ENCODE results near the gene PSAP. TPM values are rescaled to one million over a fixed set of nuclear protein-coding genes. Genes with fewer than 3 reads are reported as not detected.

The PSAP gene
- total RNA-seq, 1 donor from 2014 or later = 117 TPM

- Mint-ChIP-seq H3K27me3 (ENCODE audit: insufficient read depth) (no peaks in the 10 kb centered on the region), H3K4me3 (no peak overlapping the region), H3K4me1 (ENCODE audit: low read depth) (no peaks in the 10 kb centered on the region), H3K27ac (no peak overlapping the region), H3K9me3 (no peaks in the 10 kb centered on the region), H3K36me3 (ENCODE audit: low read depth) (peaks cover 11% of the 10 kb centered on the region)
- no peak for DNase-seq (ENCODE audit: low spot score)
- intact Hi-C loops (cut with micrococcal nuclease) = loop anchor here (1.0 to 5.0 kb wide), 6 partner anchors 87 to 499 kb away; partner anchors contain the start of gene SLC29A3
Measured at GRCh38 chr10:71812913-71813590, 38.0 kb downstream of the PSAP start.

GRCh38 chr10:71812016-71812912 is 38.8 kb downstream of the PSAP start:
- intact Hi-C loops (cut with micrococcal nuclease) = loop anchor here (1.0 to 5.0 kb wide), 6 partner anchors 86 to 498 kb away; partner anchors contain the start of gene SLC29A3
- Mint-ChIP-seq H3K27ac (no peak overlapping the region), H3K9me3 (no peaks in the 10 kb centered on the region), H3K27me3 (ENCODE audit: insufficient read depth) (no peaks in the 10 kb centered on the region), H3K4me1 (ENCODE audit: low read depth) (no peaks in the 10 kb centered on the region), H3K4me3 (no peak overlapping the region), H3K36me3 (ENCODE audit: low read depth) (peaks cover 8% of the 10 kb centered on the region)
- peak; percentile 54 for DNase-seq (ENCODE audit: low spot score)

GRCh38 chr10:71811351-71811750 is 39.7 kb downstream of the PSAP start:
- Mint-ChIP-seq H3K27me3 (ENCODE audit: insufficient read depth) (no peaks in the 10 kb centered on the region), H3K4me1 (ENCODE audit: low read depth) (no peaks in the 10 kb centered on the region), H3K27ac (no peak overlapping the region), H3K9me3 (no peaks in the 10 kb centered on the region), H3K36me3 (ENCODE audit: low read depth) (peaks cover under 1% of the 10 kb centered on the region), H3K4me3 (no peak overlapping the region)
- intact Hi-C loops (cut with micrococcal nuclease) = loop anchor here (5.0 kb wide), 1 partner anchor 324 kb away; no protein-coding TSS in a partner anchor
- DNase-seq (ENCODE audit: low spot score) = no peak

GRCh38 chr10:71810048-71810750 is 40.9 kb downstream of the PSAP start:
- Mint-ChIP-seq H3K27me3 (ENCODE audit: insufficient read depth) (no peaks in the 10 kb centered on the region), H3K4me3 (no peak overlapping the region), H3K9me3 (no peaks in the 10 kb centered on the region), H3K36me3 (ENCODE audit: low read depth) (no peaks in the 10 kb centered on the region), H3K4me1 (ENCODE audit: low read depth) (peaks cover 4% of the 10 kb centered on the region), H3K27ac (no peak overlapping the region)
- intact Hi-C loops (cut with micrococcal nuclease) = loop anchor here (5.0 kb wide), 1 partner anchor 323 kb away; no protein-coding TSS in a partner anchor
- DNase-seq (ENCODE audit: low spot score) = no peak

GRCh38 chr10:71809628-71810027 is 41.4 kb downstream of the PSAP start:
- H3K4me3 Mint-ChIP-seq = no peak overlapping the region
- no peaks in the 10 kb centered on the region for H3K9me3 Mint-ChIP-seq
- DNase-seq (ENCODE audit: low spot score) = no peak
- no peaks in the 10 kb centered on the region for H3K36me3 Mint-ChIP-seq (ENCODE audit: low read depth)
- intact Hi-C loops (cut with micrococcal nuclease) = loop anchor here (5.0 kb wide), 1 partner anchor 322 kb away; no protein-coding TSS in a partner anchor
- H3K27ac Mint-ChIP-seq = no peak overlapping the region
- no peaks in the 10 kb centered on the region for H3K27me3 Mint-ChIP-seq (ENCODE audit: insufficient read depth)
- peaks cover 4% of the 10 kb centered on the region for H3K4me1 Mint-ChIP-seq (ENCODE audit: low read depth)

GRCh38 chr10:71807557-71808510 is 43.2 kb downstream of the PSAP start:
- Mint-ChIP-seq H3K9me3 (no peaks in the 10 kb centered on the region), H3K4me1 (ENCODE audit: low read depth) (peaks cover 4% of the 10 kb centered on the region), H3K27ac (no peak overlapping the region), H3K27me3 (ENCODE audit: insufficient read depth) (peaks cover 2% of the 10 kb centered on the region), H3K4me3 (no peak overlapping the region), H3K36me3 (ENCODE audit: low read depth) (no peaks in the 10 kb centered on the region)
- DNase-seq (ENCODE audit: low spot score) = no peak
- intact Hi-C loops (cut with micrococcal nuclease) = no loop called here

- intact Hi-C loops (cut with micrococcal nuclease) = no loop called here
- no peak overlapping the region for H3K27ac Mint-ChIP-seq
- H3K4me3 Mint-ChIP-seq = no peak overlapping the region
- H3K9me3 Mint-ChIP-seq = no peaks in the 10 kb centered on the region
- H3K4me1 Mint-ChIP-seq (ENCODE audit: low read depth) = peaks cover 4% of the 10 kb centered on the region
- peaks cover 2% of the 10 kb centered on the region for H3K27me3 Mint-ChIP-seq (ENCODE audit: insufficient read depth)
- no peaks in the 10 kb centered on the region for H3K36me3 Mint-ChIP-seq (ENCODE audit: low read depth)
- no peak for DNase-seq (ENCODE audit: low spot score)
Measured at GRCh38 chr10:71806704-71807556, 44.1 kb downstream of the PSAP start.

- H3K4me1 Mint-ChIP-seq (ENCODE audit: low read depth) = peaks cover 4% of the 10 kb centered on the region
- H3K36me3 Mint-ChIP-seq (ENCODE audit: low read depth) = no peaks in the 10 kb centered on the region
- H3K9me3 Mint-ChIP-seq = no peaks in the 10 kb centered on the region
- intact Hi-C loops (cut with micrococcal nuclease) = no loop called here
- no peak overlapping the region for H3K4me3 Mint-ChIP-seq
- peaks cover 2% of the 10 kb centered on the region for H3K27me3 Mint-ChIP-seq (ENCODE audit: insufficient read depth)
- H3K27ac Mint-ChIP-seq = no peak overlapping the region
- no peak for DNase-seq (ENCODE audit: low spot score)
Measured at GRCh38 chr10:71805776-71806703, 45.0 kb downstream of the PSAP start.

GRCh38 chr10:71804077-71804476 is 47.0 kb downstream of the PSAP start:
- DNase-seq (ENCODE audit: low spot score) = no peak
- H3K4me3 Mint-ChIP-seq = no peak overlapping the region
- peaks cover 2% of the 10 kb centered on the region for H3K27me3 Mint-ChIP-seq (ENCODE audit: insufficient read depth)
- no peaks in the 10 kb centered on the region for H3K9me3 Mint-ChIP-seq
- H3K4me1 Mint-ChIP-seq (ENCODE audit: low read depth) = peaks cover 4% of the 10 kb centered on the region
- H3K36me3 Mint-ChIP-seq (ENCODE audit: low read depth) = no peaks in the 10 kb centered on the region
- H3K27ac Mint-ChIP-seq = no peak overlapping the region
- intact Hi-C loops (cut with micrococcal nuclease) = no loop called here

- Mint-ChIP-seq H3K9me3 (no peaks in the 10 kb centered on the region), H3K4me1 (ENCODE audit: low read depth) (peaks cover 5% of the 10 kb centered on the region), H3K27me3 (ENCODE audit: insufficient read depth) (peaks cover 2% of the 10 kb centered on the region), H3K36me3 (ENCODE audit: low read depth) (no peaks in the 10 kb centered on the region), H3K27ac (no peak overlapping the region), H3K4me3 (no peak overlapping the region)
- DNase-seq (ENCODE audit: low spot score) = no peak
- intact Hi-C loops (cut with micrococcal nuclease) = no loop called here
Measured at GRCh38 chr10:71802715-71803488, 48.1 kb downstream of the PSAP start.
